ENCODE measurements around the gene KIF16B. TPM values are rescaled to one million over a fixed set of nuclear protein-coding genes. Genes with fewer than 3 reads are reported as not detected.

KIF16B gene
- total RNA-seq, 1 experiment from 2014 or later: 4.6 TPM

GRCh38 chr20:16273812-16274555 is 299.3 kb downstream of the KIF16B start:
- no TSS peak for BruUV-seq (replicated peaks)
- no peak overlapping the region for H3K27ac ChIP-seq (ENCODE audit: low read depth, low read length, poor library complexity, severe bottlenecking)
- no peak for DNase-seq (ENCODE audit: low spot score)
- H3K9me3 ChIP-seq (ENCODE audit: low read depth, low read length, poor library complexity, severe bottlenecking): no peaks in the 10 kb centered on the region
- intact Hi-C loops (cut with micrococcal nuclease; ENCODE audit: unreplicated experiment): no loop called here
- H3K36me3 ChIP-seq (ENCODE audit: insufficient read depth, low read length, poor library complexity, severe bottlenecking): no peaks in the 10 kb centered on the region
- H3K4me1 ChIP-seq (ENCODE audit: insufficient read depth, low read length, poor library complexity, severe bottlenecking): no peaks in the 10 kb centered on the region
- H3K4me3 ChIP-seq (ENCODE audit: low read depth, low read length, poor library complexity, severe bottlenecking): no peak overlapping the region
- POLR2A ChIA-PET (ENCODE audit: low non-redundant PET): no interaction called here
- CTCF ChIA-PET: interaction anchor here (0.7 kb wide), 1 partner anchor 562 kb away, joined by 6 read pairs; no protein-coding TSS in a partner anchor
- TF ChIP-seq CTCF (conservative IDR thresholded peaks at IDR 0.05; ENCODE audit: low read depth, low read length): no peak
- TF ChIP-seq EZH2 (IDR thresholded peaks at IDR 0.05; ENCODE audit: borderline replicate concordance, low read depth, low read length, poor library complexity, severe bottlenecking): no peak
- H3K27me3 ChIP-seq (replicated peaks; ENCODE audit: insufficient read depth, low read depth, low read length, poor library complexity): no peaks in the 10 kb centered on the region

- Histone ChIP-seq H3K9me3 (ENCODE audit: low read depth, low read length, poor library complexity, severe bottlenecking) (no peaks in the 10 kb centered on the region), H3K27ac (ENCODE audit: low read depth, low read length, poor library complexity, severe bottlenecking) (no peak overlapping the region), H3K36me3 (ENCODE audit: insufficient read depth, low read length, poor library complexity, severe bottlenecking) (no peaks in the 10 kb centered on the region), H3K4me1 (ENCODE audit: insufficient read depth, low read length, poor library complexity, severe bottlenecking) (no peaks in the 10 kb centered on the region), H3K4me3 (ENCODE audit: low read depth, low read length, poor library complexity, severe bottlenecking) (no peak overlapping the region), H3K27me3 (replicated peaks; ENCODE audit: insufficient read depth, low read depth, low read length, poor library complexity) (no peaks in the 10 kb centered on the region)
- POLR2A ChIA-PET (ENCODE audit: low non-redundant PET): no interaction called here
- CTCF ChIA-PET: no interaction called here
- intact Hi-C loops (cut with micrococcal nuclease; ENCODE audit: unreplicated experiment): no loop called here
- BruUV-seq (replicated peaks): no TSS peak
- TF ChIP-seq EZH2 (IDR thresholded peaks at IDR 0.05; ENCODE audit: borderline replicate concordance, low read depth, low read length, poor library complexity, severe bottlenecking) (no peak), CTCF (conservative IDR thresholded peaks at IDR 0.05; ENCODE audit: low read depth, low read length) (no peak)
- no peak for DNase-seq (ENCODE audit: low spot score)
Measured at GRCh38 chr20:16272780-16273360, 300.4 kb downstream of the KIF16B start.

GRCh38 chr20:16271450-16271849 is 301.8 kb downstream of the KIF16B start:
- Histone ChIP-seq H3K27me3 (replicated peaks; ENCODE audit: insufficient read depth, low read depth, low read length, poor library complexity) (no peaks in the 10 kb centered on the region), H3K4me3 (ENCODE audit: low read depth, low read length, poor library complexity, severe bottlenecking) (no peak overlapping the region), H3K9me3 (ENCODE audit: low read depth, low read length, poor library complexity, severe bottlenecking) (peaks cover 2% of the 10 kb centered on the region), H3K27ac (ENCODE audit: low read depth, low read length, poor library complexity, severe bottlenecking) (no peak overlapping the region), H3K36me3 (ENCODE audit: insufficient read depth, low read length, poor library complexity, severe bottlenecking) (no peaks in the 10 kb centered on the region), H3K4me1 (ENCODE audit: insufficient read depth, low read length, poor library complexity, severe bottlenecking) (no peaks in the 10 kb centered on the region)
- no peak for DNase-seq (ENCODE audit: low spot score)
- CTCF ChIA-PET: no interaction called here
- POLR2A ChIA-PET (ENCODE audit: low non-redundant PET): no interaction called here
- TF ChIP-seq CTCF (conservative IDR thresholded peaks at IDR 0.05; ENCODE audit: low read depth, low read length) (no peak), EZH2 (IDR thresholded peaks at IDR 0.05; ENCODE audit: borderline replicate concordance, low read depth, low read length, poor library complexity, severe bottlenecking) (no peak)
- no TSS peak for BruUV-seq (replicated peaks)
- intact Hi-C loops (cut with micrococcal nuclease; ENCODE audit: unreplicated experiment): no loop called here
